ENCODE measurements around the gene NAB2. TPM values are rescaled to one million over a fixed set of nuclear protein-coding genes. Genes with fewer than 3 reads are reported as not detected.

Gene NAB2
- total and polyA plus RNA-seq, 2 donors (not counting 3 experiments of a cell fraction or from before 2014, with no cell fraction given): 14.6 to 15.9 TPM

DNA sequence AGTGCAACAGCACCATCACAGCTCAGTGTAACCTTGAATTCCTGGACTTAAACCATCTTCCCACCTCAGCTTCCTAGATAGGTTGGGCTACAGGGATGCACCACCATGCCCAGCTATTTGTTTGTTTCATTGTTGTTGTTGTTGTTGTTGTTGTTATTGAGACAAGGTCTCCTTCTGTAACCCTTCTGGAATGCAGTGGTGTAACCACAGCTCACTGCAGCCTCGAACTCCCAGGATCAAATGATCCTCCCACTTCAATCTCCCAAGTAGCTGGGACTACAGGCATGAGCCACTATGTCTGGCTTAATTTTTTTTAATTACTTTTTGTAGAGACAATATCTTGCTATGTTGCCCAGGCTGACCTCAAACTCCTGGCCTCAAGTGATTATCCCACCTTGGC lies 9.1 kb upstream of the NAB2 start:
- peaks cover 10% of the 10 kb centered on the region for H3K4me1 ChIP-seq (ENCODE audit: control insufficient read depth, extremely low read depth, insufficient read depth, low read length)
- H2AFZ ChIP-seq (ENCODE audit: low read depth, low read length): peak overlapping the region; percentile 15
- BruUV-seq (replicated peaks): no TSS peak
- intact Hi-C loops (cut with micrococcal nuclease) (no loop called here), dilution Hi-C loops (cut with MboI; ENCODE audit: extremely low pct_ligation_motif_present, low sequenced_read_pairs) (no loop called here)
- no peak for DNase-seq (ENCODE audit: low read depth, low spot score)
- H3K9me3 ChIP-seq (replicated peaks; ENCODE audit: control insufficient read depth, insufficient read depth, low read length): no peaks in the 10 kb centered on the region
- H4K20me1 ChIP-seq (replicated peaks; ENCODE audit: control insufficient read depth, extremely low read depth, insufficient read depth, low read length): no peaks in the 10 kb centered on the region
- H3K27ac ChIP-seq (ENCODE audit: insufficient read depth, low read depth, low read length): no peak overlapping the region
- peaks cover 4% of the 10 kb centered on the region for H3K79me2 ChIP-seq (ENCODE audit: control insufficient read depth, insufficient read depth, low read length)
- no peaks in the 10 kb centered on the region for H3K9me1 ChIP-seq (replicated peaks; ENCODE audit: control insufficient read depth, extremely low read depth, insufficient read depth, low read length)
- TF ChIP-seq, protein P1, sequence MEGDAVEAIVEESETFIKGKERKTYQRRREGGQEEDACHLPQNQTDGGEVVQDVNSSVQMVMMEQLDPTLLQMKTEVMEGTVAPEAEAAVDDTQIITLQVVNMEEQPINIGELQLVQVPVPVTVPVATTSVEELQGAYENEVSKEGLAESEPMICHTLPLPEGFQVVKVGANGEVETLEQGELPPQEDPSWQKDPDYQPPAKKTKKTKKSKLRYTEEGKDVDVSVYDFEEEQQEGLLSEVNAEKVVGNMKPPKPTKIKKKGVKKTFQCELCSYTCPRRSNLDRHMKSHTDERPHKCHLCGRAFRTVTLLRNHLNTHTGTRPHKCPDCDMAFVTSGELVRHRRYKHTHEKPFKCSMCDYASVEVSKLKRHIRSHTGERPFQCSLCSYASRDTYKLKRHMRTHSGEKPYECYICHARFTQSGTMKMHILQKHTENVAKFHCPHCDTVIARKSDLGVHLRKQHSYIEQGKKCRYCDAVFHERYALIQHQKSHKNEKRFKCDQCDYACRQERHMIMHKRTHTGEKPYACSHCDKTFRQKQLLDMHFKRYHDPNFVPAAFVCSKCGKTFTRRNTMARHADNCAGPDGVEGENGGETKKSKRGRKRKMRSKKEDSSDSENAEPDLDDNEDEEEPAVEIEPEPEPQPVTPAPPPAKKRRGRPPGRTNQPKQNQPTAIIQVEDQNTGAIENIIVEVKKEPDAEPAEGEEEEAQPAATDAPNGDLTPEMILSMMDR (IDR thresholded peaks at IDR 0.05; ENCODE audit: extremely low read depth in 1 of 2, insufficient read depth in 1 of 2, low read depth in 1 of 2, low read length in 2 of 2): no peak
- no peak for TF ChIP-seq GATA2 (IDR thresholded peaks at IDR 0.05; ENCODE audit: insufficient read depth, insufficient read length, low read depth, low read length)
- no peak for TF ChIP-seq POLR2AphosphoS5 (IDR thresholded peaks at IDR 0.05; ENCODE audit: insufficient read depth, low read depth, low read length)
- TF ChIP-seq, protein P2, sequence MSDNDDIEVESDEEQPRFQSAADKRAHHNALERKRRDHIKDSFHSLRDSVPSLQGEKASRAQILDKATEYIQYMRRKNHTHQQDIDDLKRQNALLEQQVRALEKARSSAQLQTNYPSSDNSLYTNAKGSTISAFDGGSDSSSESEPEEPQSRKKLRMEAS (IDR thresholded peaks at IDR 0.05; ENCODE audit: insufficient read depth, insufficient read length): no peak
- no peak for TF ChIP-seq FOS (IDR thresholded peaks at IDR 0.05; ENCODE audit: borderline replicate concordance, insufficient read depth, low read length)
- no peak for TF ChIP-seq MYC (IDR thresholded peaks at IDR 0.05; ENCODE audit: low read depth, low read length)
- no peak for TF ChIP-seq EZH2 (IDR thresholded peaks at IDR 0.05; ENCODE audit: borderline replicate concordance, low read depth, low read length, severe bottlenecking)
- no peak for TF ChIP-seq JUN (IDR thresholded peaks at IDR 0.05; ENCODE audit: borderline replicate concordance, insufficient read depth, insufficient read length, low read depth)
- no peak for TF ChIP-seq POLR2A (IDR thresholded peaks at IDR 0.05; ENCODE audit: low read depth, low read length)
- H3K4me3 ChIP-seq (replicated peaks in 1 of 3; ENCODE audit: insufficient read depth in 1 of 3, low read depth in 1 of 3, low read length in 3 of 3): no peak overlapping the region
- H3K9ac ChIP-seq (replicated peaks; ENCODE audit: extremely low read depth, insufficient read depth, low read length): no peak overlapping the region
- no peaks in the 10 kb centered on the region for H3K27me3 ChIP-seq (ENCODE audit: control insufficient read depth in 2 of 2, insufficient read depth in 2 of 2, low read length in 2 of 2)
- ChIA-PET POLR2A (no interaction called here), CTCF (interaction anchor here (1.0 to 4.2 kb wide), 10 partner anchors 7 to 103 kb away, joined by 3 to 71 read pairs (median 6); partner anchors contain the start of gene STAT6)
- FAIRE-seq: peak; percentile 33
- H3K36me3 ChIP-seq (ENCODE audit: control insufficient read depth in 2 of 2, extremely low read depth in 1 of 2, insufficient read depth in 2 of 2, low read length in 2 of 2): no peaks in the 10 kb centered on the region
- H3K4me2 ChIP-seq (ENCODE audit: insufficient read depth, low read length): no peak overlapping the region

All from endothelial cell of umbilical vein (primary cell).